RWPE1 (cell line): Measurements from ENCODE around the gene ENAH.

Source experiments
- CTCF ChIA-PET: fragments of 350-600 bp; sonication (Branson Sonifier 250); formaldehyde crosslinking; extraction: SDS; loops from one replicate; lab custom pipeline; 2021; lab: Yijun Ruan, JAX
- POLR2A ChIA-PET: fragments of 400-600 bp; formaldehyde crosslinking; extraction: SDS; loops from one replicate; lab custom pipeline; 2020; ENCODE audit warnings: antibody characterized with exemption; ENCODE audit not compliant: low non-redundant PET; lab: Yijun Ruan, JAX
- DNase-seq: peaks from one replicate; pipeline ENCODE4 v3.0.0; 2012; ENCODE audit warnings: low spot score
- H3K27ac ChIP-seq: fragments of 450-650 bp; 2 replicates; pipeline ENCODE4 v1.5.1; 2017
- TF ChIP-seq, protein P1 (sequence below): fragments of 450-650 bp; conservative IDR thresholded peaks from 2 replicates; pipeline ENCODE4 v1.5.1; 2017; ENCODE audit warnings: low read depth, mild to moderate bottlenecking

Gene ENAH

DNA sequence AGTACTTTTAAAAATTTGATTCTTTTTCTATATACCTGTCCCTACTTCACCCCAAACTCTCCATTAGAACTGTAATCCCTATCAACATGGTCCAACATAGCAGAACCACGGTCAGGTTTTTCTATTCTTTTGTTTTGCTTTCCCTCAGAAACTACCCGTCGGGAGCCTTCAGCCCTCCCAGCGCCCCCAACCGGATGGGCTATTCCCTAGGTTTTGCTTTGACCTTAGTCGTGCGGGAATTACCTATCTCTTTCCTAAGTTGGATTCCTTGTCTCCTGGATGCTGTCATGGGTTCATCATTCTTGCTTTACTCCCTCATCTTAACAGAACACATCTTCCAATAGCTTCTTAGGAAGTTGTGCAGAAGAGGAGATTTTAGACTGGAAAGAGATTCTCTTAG lies 127.5 kb downstream of the ENAH start:
- TF ChIP-seq, protein P1, sequence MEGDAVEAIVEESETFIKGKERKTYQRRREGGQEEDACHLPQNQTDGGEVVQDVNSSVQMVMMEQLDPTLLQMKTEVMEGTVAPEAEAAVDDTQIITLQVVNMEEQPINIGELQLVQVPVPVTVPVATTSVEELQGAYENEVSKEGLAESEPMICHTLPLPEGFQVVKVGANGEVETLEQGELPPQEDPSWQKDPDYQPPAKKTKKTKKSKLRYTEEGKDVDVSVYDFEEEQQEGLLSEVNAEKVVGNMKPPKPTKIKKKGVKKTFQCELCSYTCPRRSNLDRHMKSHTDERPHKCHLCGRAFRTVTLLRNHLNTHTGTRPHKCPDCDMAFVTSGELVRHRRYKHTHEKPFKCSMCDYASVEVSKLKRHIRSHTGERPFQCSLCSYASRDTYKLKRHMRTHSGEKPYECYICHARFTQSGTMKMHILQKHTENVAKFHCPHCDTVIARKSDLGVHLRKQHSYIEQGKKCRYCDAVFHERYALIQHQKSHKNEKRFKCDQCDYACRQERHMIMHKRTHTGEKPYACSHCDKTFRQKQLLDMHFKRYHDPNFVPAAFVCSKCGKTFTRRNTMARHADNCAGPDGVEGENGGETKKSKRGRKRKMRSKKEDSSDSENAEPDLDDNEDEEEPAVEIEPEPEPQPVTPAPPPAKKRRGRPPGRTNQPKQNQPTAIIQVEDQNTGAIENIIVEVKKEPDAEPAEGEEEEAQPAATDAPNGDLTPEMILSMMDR: no peak
- ChIA-PET CTCF (interaction anchor here (0.7 to 1.3 kb wide), 2 partner anchors 252 to 462 kb away, joined by 3 to 8 read pairs; partner anchors contain the start of gene SRP9), POLR2A (no interaction called here)
- no peak for DNase-seq
- no peak overlapping the region for H3K27ac ChIP-seq

DNA sequence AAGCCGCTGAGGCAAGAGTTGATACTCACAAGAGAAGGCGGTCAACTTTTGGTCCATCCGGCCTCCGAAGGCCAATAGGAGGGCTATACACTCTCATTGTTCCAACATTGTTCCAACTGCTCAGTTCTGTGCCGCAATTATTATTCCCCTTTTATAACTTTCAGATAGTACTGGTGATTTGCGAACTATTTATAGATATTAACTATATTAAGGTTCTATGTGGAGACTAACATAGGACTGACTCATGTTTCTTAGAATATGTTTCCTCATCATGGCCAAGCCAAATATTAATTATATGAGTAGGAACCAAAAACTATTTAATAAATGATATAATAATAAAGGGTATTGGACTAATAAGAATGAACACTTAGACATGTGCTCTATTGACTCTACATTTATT lies 128.4 kb downstream of the ENAH start:
- H3K27ac ChIP-seq: no peak overlapping the region
- no peak for DNase-seq
- POLR2A ChIA-PET: interaction anchor here (0.6 kb wide), 1 partner anchor 117 kb away, joined by 8 read pairs; no protein-coding TSS in a partner anchor
- CTCF ChIA-PET: interaction anchor here (0.6 to 0.7 kb wide), 3 partner anchors 67 to 837 kb away, joined by 3 to 8 read pairs (median 3); no protein-coding TSS in a partner anchor
- TF ChIP-seq, protein P1: no peak

DNA sequence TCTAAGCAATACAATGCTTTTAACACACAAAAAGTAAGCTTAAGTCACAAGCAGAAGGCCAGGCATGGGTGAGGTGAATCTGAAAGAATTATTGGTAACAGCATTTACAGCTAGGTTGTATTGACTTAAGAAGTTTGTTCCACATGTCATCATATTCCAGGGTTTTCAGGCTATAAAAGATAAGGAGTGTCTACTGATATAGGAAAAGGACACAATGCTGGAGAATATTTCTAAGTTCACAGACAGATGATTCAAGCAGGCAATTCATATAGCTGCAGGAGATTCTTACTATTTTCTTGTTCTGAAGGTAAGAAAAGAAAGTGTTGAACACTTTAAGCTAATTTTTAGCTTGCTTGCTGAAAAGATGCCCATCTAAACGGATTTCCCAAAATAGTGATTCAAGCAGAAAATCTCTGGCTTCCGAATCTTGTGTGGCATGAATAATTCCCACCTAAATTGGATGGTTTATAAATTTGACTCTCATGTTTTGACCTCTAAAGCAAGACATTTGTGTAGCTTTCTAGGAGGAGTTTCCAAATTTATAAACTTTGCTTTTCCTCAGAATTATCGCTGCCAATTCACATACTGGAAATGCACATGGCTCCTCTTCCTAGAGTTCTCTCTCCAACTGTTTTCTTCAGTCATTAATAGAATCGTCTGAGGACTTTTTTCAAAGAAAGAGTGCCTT lies 129.5 kb downstream of the ENAH start:
- ChIA-PET POLR2A (interaction anchor here (1.0 kb wide), 1 partner anchor 257 kb away, joined by 3 read pairs; no protein-coding TSS in a partner anchor), CTCF (interaction anchor here (0.5 to 0.8 kb wide), 2 partner anchors 320 to 354 kb away, joined by 3 to 4 read pairs; no protein-coding TSS in a partner anchor)
- no peak overlapping the region for H3K27ac ChIP-seq
- no peak for DNase-seq
- TF ChIP-seq, protein P1: no peak

DNA sequence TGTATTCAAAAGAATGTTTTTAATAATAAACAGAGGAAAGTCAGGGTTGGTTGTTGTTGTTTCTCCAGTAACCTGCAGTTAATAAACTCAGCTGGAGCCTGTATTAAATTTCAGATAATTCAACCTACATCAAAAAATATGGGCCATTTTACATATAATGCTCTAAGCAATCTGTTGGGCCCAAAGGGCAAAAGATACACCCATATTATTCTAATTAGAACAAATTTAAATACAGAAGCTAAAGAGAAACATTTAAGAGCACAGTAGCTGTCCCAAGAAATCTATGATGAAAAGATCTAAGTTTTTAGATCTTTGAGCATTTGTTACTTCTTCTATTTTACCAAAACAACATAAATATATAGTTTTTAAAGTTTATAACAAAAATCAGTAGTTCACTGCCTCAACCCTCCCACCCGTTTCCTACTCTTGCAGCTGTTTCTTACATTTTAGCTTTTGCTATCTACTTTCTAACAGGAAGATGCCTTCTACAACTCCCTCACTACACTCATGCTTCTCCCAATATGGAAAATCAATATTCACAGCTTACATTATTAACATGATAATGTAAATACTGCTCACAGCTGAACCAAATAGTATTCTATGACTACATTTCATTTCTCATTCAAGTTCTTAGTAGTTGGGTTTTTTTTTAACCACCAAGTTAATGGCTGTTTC lies 130.2 kb downstream of the ENAH start:
- DNase-seq: no peak
- ChIA-PET CTCF (interaction anchor here (1.9 kb wide), 1 partner anchor 255 kb away, joined by 6 read pairs; the partner anchor contains the start of gene SRP9), POLR2A (interaction anchor here (1.0 kb wide), 1 partner anchor 258 kb away, joined by 3 read pairs; no protein-coding TSS in a partner anchor)
- no peak overlapping the region for H3K27ac ChIP-seq
- TF ChIP-seq, protein P1: no peak

DNA sequence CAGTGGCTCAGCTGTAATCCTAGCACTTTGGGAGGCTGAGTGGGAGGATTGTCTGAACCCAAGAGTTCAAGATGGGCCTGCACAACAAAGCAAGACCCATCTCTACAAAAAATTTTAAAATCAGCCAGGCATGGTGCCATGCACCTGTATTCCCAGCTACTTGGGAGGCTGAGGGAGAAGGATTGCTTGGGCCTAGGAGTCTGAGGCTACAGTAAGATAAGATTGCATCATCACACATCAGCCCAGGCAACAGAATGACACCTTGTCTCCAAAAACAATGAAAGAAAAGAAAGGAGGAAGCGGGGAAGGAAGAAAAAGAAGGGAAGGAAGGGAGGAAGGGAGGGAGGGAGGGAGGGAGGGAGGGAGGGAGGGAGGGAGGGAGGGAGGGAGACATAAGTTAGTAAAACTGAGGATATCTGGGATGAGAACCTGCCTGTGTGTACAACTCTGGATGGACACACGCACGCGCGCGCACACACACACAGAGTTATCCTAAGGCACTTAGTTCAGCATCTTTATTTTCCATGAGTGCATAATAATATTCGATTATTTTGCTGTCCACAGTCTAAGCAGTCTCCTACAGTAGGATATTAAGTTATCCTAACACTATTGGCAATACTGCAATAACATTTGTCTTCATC lies 132.2 kb downstream of the ENAH start:
- DNase-seq: no peak
- CTCF ChIA-PET: interaction anchor here (0.6 kb wide), 1 partner anchor 40 kb away, joined by 3 read pairs; no protein-coding TSS in a partner anchor
- POLR2A ChIA-PET: interaction anchor here (0.7 kb wide), 1 partner anchor 36 kb away, joined by 6 read pairs; no protein-coding TSS in a partner anchor
- TF ChIP-seq, protein P1: no peak
- H3K27ac ChIP-seq: no peak overlapping the region
